Pulmonary artery endothelial cell (primary cell): ENCODE results near the gene EPN1. TPM values are rescaled to one million over a fixed set of nuclear protein-coding genes. Genes with fewer than 3 reads are reported as not detected.
"Not testable (repeated sequence)": the region's sequence is repeated elsewhere in the genome, so short reads cannot be mapped to it uniquely, and the experiment has no call there.

Experiments
- DNase-seq: peaks from one replicate; pipeline ENCODE4 v3.0.0-alpha.2; 2011; ENCODE audit warnings: low read depth, low spot score
- total RNA-seq: library from RNA; depleted of rRNA; stranded (reverse); fragments of >200 nt; gene quantifications from 2 replicates; pipeline ENCODE4 v1.2.3, GENCODE V29; 2014

EPN1 gene
- total RNA-seq, 1 donor from 2014 or later: 75.9 TPM

DNA sequence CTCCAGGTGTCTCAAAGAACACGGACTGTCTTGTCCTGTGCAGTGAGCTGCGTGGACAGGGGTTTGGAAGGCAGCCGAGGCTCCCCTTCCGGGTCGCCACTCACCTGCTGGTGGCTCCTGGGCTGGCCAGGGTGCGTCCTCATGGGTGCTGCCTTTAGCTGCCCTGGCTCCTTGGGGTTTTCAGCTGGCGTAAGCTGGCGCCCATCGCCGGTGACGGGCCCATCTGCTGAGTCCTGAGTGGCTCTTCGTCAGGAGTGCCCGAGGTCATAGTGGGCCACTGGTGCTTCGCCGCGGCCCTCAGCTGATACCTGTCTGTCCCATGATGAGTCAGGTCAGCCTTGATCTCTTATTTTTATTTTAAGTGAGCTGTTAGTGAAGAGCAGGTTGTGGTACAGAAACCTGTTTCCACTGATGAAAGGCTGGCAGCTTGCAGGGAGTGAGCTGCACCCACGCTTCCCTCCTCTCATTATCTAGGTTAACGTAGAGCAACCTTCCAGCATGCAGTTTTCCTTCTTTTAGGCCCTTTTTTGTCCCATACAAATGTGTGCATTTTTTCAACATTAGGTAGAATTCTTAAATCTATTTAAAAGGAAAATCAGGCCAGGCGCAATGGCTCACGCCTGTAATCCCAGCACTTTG is 18.4 kb downstream of the EPN1 start:
- no peak for DNase-seq

DNA sequence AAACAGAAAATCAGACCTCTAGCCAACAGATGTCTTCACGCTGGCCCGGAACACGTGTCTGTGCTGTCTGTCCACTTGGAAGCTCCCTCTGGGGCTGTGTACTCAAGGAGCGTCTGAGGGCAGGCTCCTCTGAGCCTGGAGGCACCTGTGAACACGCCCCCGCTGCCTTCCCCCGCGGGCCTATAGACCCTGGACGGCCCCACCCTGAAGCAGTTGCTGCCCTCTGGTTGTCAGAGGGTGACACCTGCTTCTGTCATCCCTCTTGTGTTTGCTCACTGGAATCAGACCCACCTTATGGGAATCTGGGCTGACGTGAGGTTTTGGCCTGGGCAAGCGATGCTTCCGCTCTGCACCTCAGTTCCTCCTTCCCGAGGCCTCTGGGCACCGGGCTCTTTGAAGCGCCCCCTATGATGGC is 19.2 kb downstream of the EPN1 start:
- no peak for DNase-seq

DNA sequence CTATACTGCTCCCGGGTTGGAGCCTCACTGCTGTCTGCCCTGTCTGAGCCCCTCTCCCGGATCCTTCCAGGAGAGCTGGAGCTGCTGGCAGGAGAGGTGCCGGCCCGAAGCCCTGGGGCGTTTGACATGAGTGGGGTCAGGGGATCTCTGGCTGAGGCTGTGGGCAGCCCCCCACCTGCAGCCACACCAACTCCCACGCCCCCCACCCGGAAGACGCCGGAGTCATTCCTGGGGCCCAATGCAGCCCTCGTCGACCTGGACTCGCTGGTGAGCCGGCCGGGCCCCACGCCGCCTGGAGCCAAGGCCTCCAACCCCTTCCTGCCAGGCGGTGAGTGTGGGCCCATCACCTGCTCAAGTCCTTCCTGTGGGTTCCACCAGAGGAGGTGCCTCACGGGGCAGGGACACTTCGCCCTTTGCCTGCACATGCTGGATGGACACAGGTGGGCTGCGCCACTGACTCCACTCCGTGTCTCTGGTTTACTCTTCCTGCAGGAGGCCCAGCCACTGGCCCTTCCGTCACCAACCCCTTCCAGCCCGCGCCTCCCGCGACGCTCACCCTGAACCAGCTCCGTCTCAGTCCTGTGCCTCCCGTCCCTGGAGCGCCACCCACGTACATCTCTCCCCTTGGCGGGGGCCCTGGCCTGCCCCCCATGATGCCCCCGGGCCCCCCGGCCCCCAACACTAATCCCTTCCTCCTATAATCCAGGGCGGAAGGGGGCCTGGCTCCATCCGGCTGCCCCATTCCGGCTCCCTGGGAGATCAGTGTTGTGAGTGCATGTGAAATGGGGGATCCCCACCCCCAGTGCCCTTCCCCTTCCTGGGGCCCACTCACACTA is 19.8 kb downstream of the EPN1 start:
- DNase-seq: no peak

- no peak for DNase-seq
These were observed 20.7 kb downstream of the EPN1 start for GRCh38 chr19:55695511-55696290.

DNA sequence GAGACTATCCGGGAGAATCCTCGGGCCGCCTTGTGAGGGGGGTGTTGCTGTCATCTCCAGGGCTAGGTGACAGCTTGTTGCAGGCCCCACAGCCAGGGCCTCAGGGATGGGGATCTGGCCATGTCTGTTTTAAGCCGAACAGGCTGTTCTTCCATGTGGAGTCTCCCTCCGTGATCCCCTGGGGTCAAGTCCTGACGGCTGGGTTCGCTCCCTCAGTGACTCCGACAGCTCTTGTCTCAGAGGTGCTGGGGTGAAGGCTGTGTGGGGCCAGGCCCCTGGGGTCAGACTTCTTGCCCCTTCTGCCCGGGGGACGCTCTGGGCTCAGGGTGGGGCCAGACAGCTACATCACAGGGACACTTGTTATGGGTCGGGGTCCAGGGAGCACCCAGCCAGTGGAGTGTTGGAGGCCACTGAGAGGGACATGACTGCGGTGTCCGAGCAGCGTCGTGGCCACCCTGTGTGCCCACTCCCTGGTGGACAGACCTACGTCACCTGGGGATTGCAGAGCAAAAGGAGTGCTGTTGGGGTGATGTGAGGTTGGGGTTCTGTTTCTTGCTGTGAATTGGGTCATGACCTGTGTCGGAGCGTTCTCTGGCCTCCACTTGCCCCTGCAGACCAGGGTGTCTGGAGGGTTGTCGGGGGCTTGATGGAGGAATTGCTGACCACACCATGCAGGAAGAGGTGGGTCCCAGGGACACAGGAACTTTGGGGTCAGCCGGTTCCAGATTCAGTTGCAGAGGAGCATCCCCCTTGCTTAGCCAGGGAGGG is 21.5 kb downstream of the EPN1 start:
- DNase-seq: no peak

DNA sequence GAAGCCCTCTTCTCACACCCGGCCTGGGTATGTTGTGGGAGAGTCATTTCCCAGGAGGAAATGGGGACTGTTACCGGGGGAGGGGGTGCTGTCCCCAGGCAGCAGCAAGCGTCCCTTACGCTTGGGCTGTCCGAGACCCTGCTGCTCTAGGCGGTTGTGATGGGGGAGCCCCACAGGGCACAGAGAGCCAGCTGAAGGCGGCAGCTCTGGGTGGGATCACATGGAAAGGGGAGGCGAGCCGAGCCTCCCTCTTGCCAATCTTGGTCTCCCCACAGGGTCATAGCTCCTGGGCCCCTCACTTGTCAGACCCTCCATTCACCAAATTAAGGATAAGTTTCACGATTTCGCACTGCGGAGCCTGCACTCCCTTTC is 22.0 kb downstream of the EPN1 start:
- DNase-seq: no peak

DNA sequence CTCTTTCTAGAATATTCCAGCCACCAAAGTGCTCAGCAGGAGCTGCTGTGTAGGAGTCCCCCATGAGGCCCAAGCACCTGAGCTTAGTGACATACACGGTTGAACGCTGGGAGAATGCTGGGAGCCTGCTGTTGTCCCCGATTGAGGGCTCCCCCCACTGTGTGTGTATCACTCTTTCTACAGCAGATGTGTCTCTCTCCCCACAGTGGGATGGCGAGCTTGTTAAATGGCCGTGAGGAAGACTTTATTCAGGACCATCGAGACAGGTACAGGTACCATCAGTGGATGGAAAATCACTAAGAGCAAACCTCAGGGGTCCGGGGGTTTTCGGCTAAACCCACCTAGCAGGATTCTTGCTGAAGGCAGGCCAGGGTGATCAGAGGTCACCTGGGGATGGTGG is 22.7 kb downstream of the EPN1 start:
- no peak for DNase-seq

GRCh38 chr19:55698256-55698655 is 23.2 kb downstream of the EPN1 start:
- DNase-seq: no peak

DNA sequence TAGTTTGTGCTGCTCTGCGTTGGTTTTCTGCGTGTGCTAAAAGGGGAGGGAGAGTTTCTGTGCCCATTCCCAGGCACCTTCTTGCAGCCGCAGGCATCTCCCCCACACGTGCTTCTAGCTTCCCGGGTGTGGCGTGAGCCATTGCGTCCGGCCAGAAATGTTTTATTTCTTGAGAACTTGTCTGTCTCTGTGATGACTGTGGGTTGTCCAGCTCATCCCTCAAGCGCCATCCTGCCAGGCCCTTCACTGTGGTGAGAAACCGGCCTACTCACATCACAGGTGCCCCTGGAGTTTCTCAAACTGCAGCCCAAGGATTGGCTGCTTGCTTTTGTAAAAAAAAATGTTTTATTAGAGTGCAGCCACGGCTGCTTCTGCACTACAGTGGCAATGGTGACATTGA is 24.2 kb downstream of the EPN1 start:
- DNase-seq: no peak

- DNase-seq: no peak
These were observed 25.8 kb downstream of the EPN1 start for GRCh38 chr19:55700813-55701212.

GRCh38 chr19:55702131-55702627 is 27.2 kb downstream of the EPN1 start:
- no peak for DNase-seq

- no peak for DNase-seq
These were observed 28.8 kb downstream of the EPN1 start for GRCh38 chr19:55703790-55704215.

DNA sequence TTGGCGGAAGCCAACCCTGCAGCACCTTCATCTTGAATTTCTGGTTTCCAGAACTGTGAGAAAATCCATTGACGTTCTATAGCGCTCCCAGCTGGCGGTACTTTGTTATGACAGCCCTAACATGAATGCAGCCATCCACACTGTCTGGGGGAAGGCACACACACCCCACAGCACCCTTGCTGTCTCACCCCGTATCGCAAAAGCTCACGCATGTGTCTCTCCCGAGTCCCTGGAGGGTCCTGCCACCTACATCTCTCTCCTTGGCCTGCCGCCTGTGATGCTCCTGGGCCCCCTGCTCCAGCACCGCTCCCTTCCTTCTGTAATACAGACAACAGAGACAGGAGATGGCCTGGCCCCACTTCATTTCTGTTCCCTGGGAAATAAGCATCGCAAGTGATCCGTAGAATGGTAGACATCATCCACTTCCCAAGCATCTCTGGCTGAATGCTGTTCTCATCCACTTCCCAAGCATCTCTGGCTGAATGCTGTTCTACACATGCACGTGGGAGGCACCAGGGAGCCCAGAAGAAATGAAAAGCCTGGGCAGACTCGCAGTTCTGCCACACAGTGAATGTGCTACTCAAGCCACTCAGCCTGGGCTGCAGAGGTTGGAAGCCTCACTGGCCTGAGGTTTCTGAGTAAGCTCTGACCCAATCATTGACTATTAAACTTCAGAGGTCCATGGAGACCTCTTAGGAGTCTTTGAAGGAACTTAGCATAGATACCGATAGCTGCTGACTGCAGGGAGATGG is 29.6 kb downstream of the EPN1 start:
- no peak for DNase-seq

DNA sequence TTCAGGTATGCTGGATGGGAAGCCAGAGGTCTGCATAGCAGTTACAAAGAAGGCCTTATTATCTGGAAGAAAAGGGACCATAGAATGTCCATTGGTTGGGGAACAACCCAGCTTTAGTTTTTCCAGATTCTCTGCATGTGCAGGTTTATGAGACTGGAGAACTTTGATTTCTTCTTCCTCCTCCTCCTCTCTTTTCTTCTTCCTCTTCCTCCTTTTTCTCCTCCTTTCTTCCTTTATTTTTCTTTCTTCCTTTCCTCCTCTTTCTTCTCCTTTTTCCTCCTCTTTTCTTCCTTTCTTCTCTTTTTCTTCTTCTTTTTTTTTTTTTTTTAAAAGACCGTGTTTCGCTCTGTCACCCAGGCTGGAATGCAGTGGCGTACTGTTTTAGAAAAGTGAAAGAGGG is 30.9 kb downstream of the EPN1 start:
- DNase-seq: no peak

DNA sequence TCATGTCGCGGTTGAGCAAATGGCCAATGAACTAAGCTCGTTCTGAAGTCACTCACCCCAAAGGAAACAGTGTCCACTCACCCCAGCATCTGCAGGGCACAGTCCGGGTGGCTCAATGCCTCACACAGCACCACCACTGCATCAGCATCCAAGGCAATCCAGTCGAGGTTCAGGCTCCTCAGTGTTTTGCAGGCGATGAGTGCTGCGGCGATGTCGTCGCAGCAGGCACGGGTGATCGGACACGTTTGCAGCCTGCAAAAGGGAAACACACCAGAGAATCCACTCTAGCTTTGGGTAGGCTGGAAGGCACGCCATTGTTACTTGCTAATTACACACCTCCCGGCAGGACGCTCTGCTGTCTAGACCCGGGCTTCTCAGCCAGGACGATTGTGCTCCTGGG is 36.7 kb downstream of the EPN1 start:
- no peak for DNase-seq

DNA sequence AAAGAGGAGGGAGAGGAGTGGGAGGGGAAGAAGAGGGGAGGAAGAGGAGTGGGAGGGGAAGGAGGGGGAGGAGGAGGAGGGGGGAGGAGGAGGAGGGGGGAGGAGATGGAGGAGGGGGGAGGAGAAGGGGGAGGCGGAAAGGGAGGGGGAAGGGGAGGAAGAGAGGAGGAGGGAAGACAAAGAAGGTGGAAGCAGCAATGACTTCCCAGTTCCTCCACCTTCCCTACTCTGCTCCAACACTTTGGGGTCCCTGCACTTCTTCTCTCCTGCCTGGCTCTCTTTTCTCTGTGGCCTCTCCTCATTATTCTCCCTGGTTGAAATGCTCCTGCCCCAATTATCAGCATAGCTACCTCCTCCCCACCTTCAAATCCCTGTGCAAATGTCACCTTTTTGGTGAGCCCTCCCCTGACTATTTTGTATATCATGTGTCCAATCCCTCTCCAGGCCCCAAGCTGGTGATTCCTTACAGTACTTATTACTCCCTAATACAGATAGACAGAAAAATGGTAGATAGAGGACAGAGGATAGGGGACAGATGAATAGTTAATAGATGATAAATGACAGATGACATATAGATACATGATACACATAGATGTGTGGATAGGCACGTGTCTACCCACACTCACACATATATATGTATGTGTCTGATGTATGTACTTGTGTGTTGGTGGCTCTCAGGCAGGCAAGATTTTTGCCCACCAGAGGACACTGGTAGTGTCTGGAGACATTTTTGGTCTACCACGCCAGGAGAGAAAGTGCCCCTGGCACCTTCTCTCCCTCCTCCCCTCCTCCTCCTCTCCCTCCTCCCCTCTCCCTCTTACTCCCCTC is 38.0 kb downstream of the EPN1 start:
- DNase-seq: no peak

DNA sequence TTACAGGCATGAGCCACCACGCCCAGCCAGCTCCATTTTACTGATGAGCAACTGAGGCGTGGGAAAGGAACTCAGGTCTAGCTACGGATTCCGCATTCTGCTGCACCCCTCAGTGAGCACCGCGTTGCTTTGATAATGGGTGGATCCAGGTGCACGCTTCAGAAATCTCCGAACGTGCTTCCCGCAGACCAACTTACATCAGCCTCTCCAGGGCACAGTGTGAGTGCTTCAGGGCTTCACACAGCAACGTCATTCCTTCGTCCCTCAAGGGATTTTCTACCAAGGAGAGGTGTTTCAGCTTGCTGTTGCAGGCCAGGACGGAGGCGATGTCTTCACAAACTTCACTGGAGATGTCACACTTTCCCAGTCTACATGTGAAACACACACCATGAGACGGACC is 41.5 kb downstream of the EPN1 start:
- DNase-seq: no peak

- DNase-seq: no peak
These were observed 42.2 kb downstream of the EPN1 start for GRCh38 chr19:55717251-55717650.

GRCh38 chr19:55717879-55718711 is 43.1 kb downstream of the EPN1 start:
- not testable (repeated sequence) for DNase-seq
